ENCODE measurements around the gene GAD2. TPM values are rescaled to one million over a fixed set of nuclear protein-coding genes. Genes with fewer than 3 reads are reported as not detected.

GAD2 gene
- total RNA-seq = not detected
- polyA plus RNA-seq = not detected
- long read RNA-seq, donor 1 = 0 reads
- long read RNA-seq, donor 2 = 0 reads
- long read RNA-seq, donor 3 = 0 reads
- long read RNA-seq, donor 4 = 0 reads

- ATAC-seq (no peak), DNase-seq (no peak)
- Histone ChIP-seq H3K9me3 (ENCODE audit: control insufficient read depth, low read length) (no peaks in the 10 kb centered on the region), H3K4me3 (ENCODE audit: low read length) (no peak within 1 kb of the TSS), H3K4me1 (ENCODE audit: control insufficient read depth, insufficient read depth, low read length) (no peaks in the 10 kb centered on the region), H3K27me3 (ENCODE audit: control insufficient read depth, insufficient read depth) (no peaks in the 10 kb centered on the region), H3K27ac (ENCODE audit: low read length) (no peak within 1 kb of the TSS)
- intact Hi-C loops (cut with DNase I) = no loop called here
- WGBS = 2% methylated on average over 60 of the region's 60 CpGs
Observed at GRCh38 chr10:26216585-26217395, at the start of gene GAD2. GAD2 (plus strand) TSS chr10:26216774; CDS start chr10:26216810, 36 bp downstream.

GRCh38 chr10:26169466-26169865 lies 47.1 kb upstream of the GAD2 start:
- Histone ChIP-seq H3K4me1 (ENCODE audit: control insufficient read depth, insufficient read depth, low read length) (no peaks in the 10 kb centered on the region), H3K27me3 (ENCODE audit: control insufficient read depth, insufficient read depth) (no peaks in the 10 kb centered on the region), H3K4me3 (ENCODE audit: low read length) (no peak overlapping the region), H3K27ac (ENCODE audit: low read length) (no peak overlapping the region), H3K9me3 (ENCODE audit: control insufficient read depth, low read length) (no peaks in the 10 kb centered on the region)
- no peak for DNase-seq
- ATAC-seq = no peak
- WGBS = 46% methylated on average over 2 of the region's 2 CpGs
- intact Hi-C loops (cut with DNase I) = no loop called here

GRCh38 chr10:26172131-26172530 lies 44.4 kb upstream of the GAD2 start:
- H3K27me3 ChIP-seq (ENCODE audit: control insufficient read depth, insufficient read depth) = no peaks in the 10 kb centered on the region
- no peaks in the 10 kb centered on the region for H3K9me3 ChIP-seq (ENCODE audit: control insufficient read depth, low read length)
- 72% methylated on average over 7 of the region's 7 CpGs for WGBS
- ATAC-seq = no peak
- no peak overlapping the region for H3K4me3 ChIP-seq (ENCODE audit: low read length)
- no peak overlapping the region for H3K27ac ChIP-seq (ENCODE audit: low read length)
- H3K4me1 ChIP-seq (ENCODE audit: control insufficient read depth, insufficient read depth, low read length) = no peaks in the 10 kb centered on the region
- intact Hi-C loops (cut with DNase I) = no loop called here
- no peak for DNase-seq

GRCh38 chr10:26173837-26174236 lies 42.7 kb upstream of the GAD2 start:
- no peak overlapping the region for H3K4me3 ChIP-seq (ENCODE audit: low read length)
- intact Hi-C loops (cut with DNase I) = no loop called here
- DNase-seq = no peak
- no peaks in the 10 kb centered on the region for H3K4me1 ChIP-seq (ENCODE audit: control insufficient read depth, insufficient read depth, low read length)
- WGBS = 22% methylated on average over 2 of the region's 2 CpGs
- no peaks in the 10 kb centered on the region for H3K9me3 ChIP-seq (ENCODE audit: control insufficient read depth, low read length)
- ATAC-seq = peak in 1 of 2 donors; percentile 36
- no peak overlapping the region for H3K27ac ChIP-seq (ENCODE audit: low read length)
- H3K27me3 ChIP-seq (ENCODE audit: control insufficient read depth, insufficient read depth) = no peaks in the 10 kb centered on the region

GRCh38 chr10:26177341-26177740 lies 39.2 kb upstream of the GAD2 start:
- no peaks in the 10 kb centered on the region for H3K9me3 ChIP-seq (ENCODE audit: control insufficient read depth, low read length)
- ATAC-seq (peak in 1 of 2 donors; percentile 26), DNase-seq (no peak)
- WGBS = 72% methylated on average over 4 of the region's 4 CpGs
- H3K27ac ChIP-seq (ENCODE audit: low read length) = no peak overlapping the region
- no peaks in the 10 kb centered on the region for H3K27me3 ChIP-seq (ENCODE audit: control insufficient read depth, insufficient read depth)
- no peaks in the 10 kb centered on the region for H3K4me1 ChIP-seq (ENCODE audit: control insufficient read depth, insufficient read depth, low read length)
- intact Hi-C loops (cut with DNase I) = no loop called here
- no peak overlapping the region for H3K4me3 ChIP-seq (ENCODE audit: low read length)

- Histone ChIP-seq H3K27ac (ENCODE audit: low read length) (no peak overlapping the region), H3K9me3 (ENCODE audit: control insufficient read depth, low read length) (no peaks in the 10 kb centered on the region), H3K4me3 (ENCODE audit: low read length) (no peak overlapping the region), H3K27me3 (ENCODE audit: control insufficient read depth, insufficient read depth) (no peaks in the 10 kb centered on the region), H3K4me1 (ENCODE audit: control insufficient read depth, insufficient read depth, low read length) (no peaks in the 10 kb centered on the region)
- ATAC-seq = no peak
- WGBS = 60% methylated on average over 5 of the region's 5 CpGs
- intact Hi-C loops (cut with DNase I) = no loop called here
- no peak for DNase-seq
Observed at GRCh38 chr10:26194275-26194674, 22.3 kb upstream of the GAD2 start.

- 88% methylated on average over 2 of the region's 2 CpGs for WGBS
- ATAC-seq = peak in 1 of 2 donors; percentile 66
Observed at GRCh38 chr10:26197248-26197647, 19.3 kb upstream of the GAD2 start.

GRCh38 chr10:26198119-26198518 lies 18.5 kb upstream of the GAD2 start:
- Histone ChIP-seq H3K27ac (ENCODE audit: low read length) (no peak overlapping the region), H3K4me3 (ENCODE audit: low read length) (no peak overlapping the region), H3K4me1 (ENCODE audit: control insufficient read depth, insufficient read depth, low read length) (no peaks in the 10 kb centered on the region), H3K9me3 (ENCODE audit: control insufficient read depth, low read length) (no peaks in the 10 kb centered on the region), H3K27me3 (ENCODE audit: control insufficient read depth, insufficient read depth) (no peaks in the 10 kb centered on the region)
- WGBS = 52% methylated on average over 9 of the region's 9 CpGs
- DNase-seq (no peak), ATAC-seq (peak in 1 of 2 donors; percentile 71)
- intact Hi-C loops (cut with DNase I) = no loop called here

More at GRCh38 chr10:26197248-26197647, 19.3 kb upstream of the GAD2 start:
- Histone ChIP-seq H3K9me3 (ENCODE audit: control insufficient read depth, low read length) (no peaks in the 10 kb centered on the region), H3K27ac (ENCODE audit: low read length) (no peak overlapping the region), H3K27me3 (ENCODE audit: control insufficient read depth, insufficient read depth) (no peaks in the 10 kb centered on the region), H3K4me1 (ENCODE audit: control insufficient read depth, insufficient read depth, low read length) (no peaks in the 10 kb centered on the region), H3K4me3 (ENCODE audit: low read length) (no peak overlapping the region)
- no peak for DNase-seq
- intact Hi-C loops (cut with DNase I) = no loop called here

- Histone ChIP-seq H3K4me1 (ENCODE audit: control insufficient read depth, insufficient read depth, low read length) (no peaks in the 10 kb centered on the region), H3K27ac (ENCODE audit: low read length) (no peak overlapping the region), H3K27me3 (ENCODE audit: control insufficient read depth, insufficient read depth) (no peaks in the 10 kb centered on the region), H3K9me3 (ENCODE audit: control insufficient read depth, low read length) (no peaks in the 10 kb centered on the region), H3K4me3 (ENCODE audit: low read length) (no peak overlapping the region)
- ATAC-seq (no peak), DNase-seq (no peak)
- intact Hi-C loops (cut with DNase I) = no loop called here
- 41% methylated on average over 4 of the region's 4 CpGs for WGBS
Observed at GRCh38 chr10:26199841-26200240, 16.7 kb upstream of the GAD2 start.

GRCh38 chr10:26205223-26205622 lies 11.4 kb upstream of the GAD2 start:
- Histone ChIP-seq H3K9me3 (ENCODE audit: control insufficient read depth, low read length) (no peaks in the 10 kb centered on the region), H3K4me1 (ENCODE audit: control insufficient read depth, insufficient read depth, low read length) (no peaks in the 10 kb centered on the region), H3K27ac (ENCODE audit: low read length) (no peak overlapping the region), H3K27me3 (ENCODE audit: control insufficient read depth, insufficient read depth) (no peaks in the 10 kb centered on the region), H3K4me3 (ENCODE audit: low read length) (no peak overlapping the region)
- DNase-seq (no peak), ATAC-seq (no peak)
- intact Hi-C loops (cut with DNase I) = no loop called here
- WGBS = 76% methylated on average over 2 of the region's 2 CpGs

GRCh38 chr10:26211781-26212444 lies 4.7 kb upstream of the GAD2 start:
- H3K4me3 ChIP-seq (ENCODE audit: low read length) = no peak overlapping the region
- DNase-seq (no peak), ATAC-seq (no peak)
- no peaks in the 10 kb centered on the region for H3K4me1 ChIP-seq (ENCODE audit: control insufficient read depth, insufficient read depth, low read length)
- intact Hi-C loops (cut with DNase I) = no loop called here
- H3K9me3 ChIP-seq (ENCODE audit: control insufficient read depth, low read length) = no peaks in the 10 kb centered on the region
- WGBS = 7% methylated on average over 37 of the region's 37 CpGs
- H3K27me3 ChIP-seq (ENCODE audit: control insufficient read depth, insufficient read depth) = no peaks in the 10 kb centered on the region
- no peak overlapping the region for H3K27ac ChIP-seq (ENCODE audit: low read length)

All from right cardiac atrium (tissue), 5 donors.